SH-SY5Y (cell line): Measurements from ENCODE around the gene FMN2.
A peak's percentile ranks its signal among the peaks of the same experiment; 100 is the strongest.

ENCODE experiments used
- GATA2 ChIP-seq: IDR thresholded peaks from 2 replicates; pipeline ENCODE4 v1.6.1; 2011; ENCODE audit warnings: mild to moderate bottlenecking, low read depth, low read length
- GATA3 ChIP-seq: IDR thresholded peaks from 2 replicates; pipeline ENCODE4 v1.6.1; 2011; ENCODE audit warnings: low read depth, mild to moderate bottlenecking, low read length, moderate library complexity

The FMN2 gene

DNA sequence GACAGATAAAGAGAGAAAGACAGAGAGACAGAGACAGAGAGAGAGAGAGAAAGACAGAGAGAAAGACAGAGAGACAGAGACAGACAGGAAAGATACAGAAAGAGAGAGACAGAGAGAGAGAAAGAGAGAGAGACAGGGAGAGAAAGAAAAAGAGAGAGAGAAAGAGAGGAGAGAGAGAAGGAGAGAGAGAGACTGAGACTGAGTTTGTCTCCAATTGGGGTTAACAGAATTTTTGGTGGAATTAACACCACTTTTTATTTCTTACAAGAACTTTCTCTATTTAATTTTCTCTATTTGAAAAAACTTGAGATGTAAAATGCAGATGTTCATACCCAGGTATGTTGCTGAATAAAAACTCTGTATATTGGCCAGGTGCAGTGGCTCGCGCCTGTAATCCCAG, 56.6 kb downstream of the FMN2 start:
- TF ChIP-seq GATA2, result no peak

DNA sequence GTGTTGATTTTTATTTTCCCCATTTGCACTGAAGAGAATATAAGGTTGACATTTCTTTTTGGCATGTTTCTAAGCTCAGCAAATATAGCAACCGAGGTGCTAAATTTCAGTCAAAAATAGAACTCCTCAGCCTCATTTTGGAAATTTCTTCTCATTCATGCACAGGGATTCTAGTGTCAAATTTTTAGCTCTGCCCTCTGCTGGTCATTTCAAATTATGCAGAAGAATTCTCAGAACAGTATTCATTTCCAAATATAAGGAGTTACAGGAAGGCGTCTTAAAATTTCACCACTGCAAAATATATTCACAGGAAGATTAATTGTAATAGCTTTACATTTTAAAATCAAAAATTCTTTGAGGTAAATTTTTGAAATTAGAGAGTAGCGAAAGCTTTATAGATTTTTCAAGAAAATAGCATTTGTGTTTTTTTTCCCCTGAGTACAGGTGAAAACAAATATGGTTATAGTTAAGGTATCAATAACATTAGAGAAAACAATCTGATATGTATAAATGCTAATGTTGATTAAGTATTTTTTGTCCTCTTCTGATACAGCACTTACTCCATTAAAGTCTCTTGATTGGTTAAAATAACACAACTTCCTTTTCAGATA, 57.9 kb downstream of the FMN2 start:
- TF ChIP-seq GATA2, result no peak

- TF ChIP-seq GATA2 (peak; percentile 54; the same call in 1 of the 2 replicates), GATA3 (no peak)
Measured at GRCh38 chr1:240151136-240151735, 59.6 kb downstream of the FMN2 start.

DNA sequence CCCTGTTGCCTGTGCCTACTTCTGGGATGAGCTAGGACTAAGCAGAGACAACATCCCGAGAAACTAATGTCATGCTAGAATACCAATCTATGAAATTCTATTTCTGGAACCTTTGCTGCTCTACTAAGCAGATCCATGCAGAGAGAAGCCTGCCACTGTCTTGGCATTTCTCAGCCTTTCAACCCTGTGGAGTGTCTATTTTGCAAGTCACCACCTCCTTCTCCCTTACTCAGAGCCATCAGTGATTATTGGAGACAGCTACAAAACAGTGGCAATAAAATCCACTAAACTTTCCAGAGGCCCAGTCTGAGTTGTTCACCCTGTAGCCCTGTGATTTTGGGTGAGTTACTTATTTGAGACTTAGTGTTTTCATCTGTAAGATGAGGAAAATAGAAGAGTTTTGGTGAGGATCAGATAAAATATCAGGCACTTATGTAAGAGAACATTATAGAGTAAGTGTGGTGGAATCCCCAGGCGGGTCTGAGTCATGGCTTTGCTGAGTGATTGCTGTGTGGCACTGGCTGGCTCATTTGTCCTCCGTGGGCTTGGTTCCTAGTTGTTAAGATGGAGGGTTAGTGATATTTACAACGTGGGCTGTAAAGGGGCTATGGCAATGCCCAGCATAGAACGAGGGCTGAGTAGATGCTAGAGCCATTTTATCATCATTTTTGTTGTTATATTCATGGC, 61.1 kb downstream of the FMN2 start:
- TF ChIP-seq GATA3 (no peak), GATA2 (no peak)

GRCh38 chr1:240155605-240156004, 63.9 kb downstream of the FMN2 start:
- no peak for TF ChIP-seq GATA2
- no peak for TF ChIP-seq GATA3

DNA sequence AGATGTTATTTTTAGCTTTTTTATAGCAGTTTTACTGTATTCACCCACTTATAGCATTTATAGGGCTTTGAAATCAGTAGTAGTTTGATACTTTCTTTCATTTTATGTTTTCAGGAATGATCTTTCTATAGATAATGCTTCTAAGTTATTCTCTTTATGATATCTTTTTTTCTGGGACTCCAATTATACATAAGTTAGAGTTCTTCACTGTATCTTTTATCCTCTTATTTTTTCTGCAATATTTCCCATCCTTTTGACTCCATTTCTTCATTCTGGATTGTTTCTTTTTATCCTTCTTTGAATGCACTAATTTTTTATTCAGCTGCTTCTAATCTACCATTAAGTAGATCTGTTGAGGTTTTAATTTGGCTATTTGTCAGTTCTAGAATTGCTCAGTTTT, 73.1 kb downstream of the FMN2 start:
- TF ChIP-seq GATA2 (no peak), GATA3 (no peak)

GRCh38 chr1:240169188-240169587, 77.5 kb downstream of the FMN2 start:
- TF ChIP-seq GATA2, result no peak
- no peak for TF ChIP-seq GATA3

DNA sequence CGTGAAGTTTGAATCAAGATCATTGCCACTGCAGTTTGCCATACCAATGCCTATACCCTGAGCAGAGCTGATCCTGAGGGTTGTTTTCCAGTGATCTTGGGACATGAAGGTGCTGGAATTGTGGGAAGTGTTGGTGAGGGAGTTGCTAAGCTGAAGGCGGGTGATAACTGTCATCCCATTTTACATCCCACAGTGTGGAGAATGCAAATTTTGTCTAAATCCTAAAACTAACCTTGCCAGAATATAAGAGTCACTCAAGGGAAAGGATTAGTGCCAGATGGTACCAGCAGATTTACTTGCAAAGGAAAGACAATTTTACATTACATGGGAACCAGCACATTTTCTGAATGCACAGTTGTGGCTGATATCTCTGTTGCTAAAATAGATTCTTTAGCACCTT, 78.6 kb downstream of the FMN2 start:
- no peak for TF ChIP-seq GATA2
- no peak for TF ChIP-seq GATA3

DNA sequence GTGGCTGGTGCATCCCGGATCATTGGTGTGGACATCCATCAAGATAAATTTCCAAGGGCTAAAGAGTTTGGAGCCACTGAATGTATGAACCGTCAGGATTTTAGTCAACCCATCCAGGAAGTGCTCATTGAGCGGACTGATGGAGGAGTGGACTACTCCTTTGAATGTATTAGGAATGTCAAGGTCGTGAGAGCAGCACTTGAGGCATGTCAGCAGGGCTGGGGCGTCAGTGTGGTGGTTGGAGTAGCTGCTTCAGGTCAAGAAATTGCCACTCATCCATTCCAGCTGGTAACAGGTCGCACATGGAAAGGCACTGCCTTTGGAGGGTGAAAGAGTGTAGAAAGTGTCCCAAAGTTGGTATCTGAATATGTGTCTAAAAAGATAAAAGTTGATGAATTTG, 79.1 kb downstream of the FMN2 start:
- TF ChIP-seq GATA2 (no peak), GATA3 (no peak)

- TF ChIP-seq GATA2, result no peak
- TF ChIP-seq GATA3, result no peak
Measured at GRCh38 chr1:240171907-240172306, 80.2 kb downstream of the FMN2 start.

DNA sequence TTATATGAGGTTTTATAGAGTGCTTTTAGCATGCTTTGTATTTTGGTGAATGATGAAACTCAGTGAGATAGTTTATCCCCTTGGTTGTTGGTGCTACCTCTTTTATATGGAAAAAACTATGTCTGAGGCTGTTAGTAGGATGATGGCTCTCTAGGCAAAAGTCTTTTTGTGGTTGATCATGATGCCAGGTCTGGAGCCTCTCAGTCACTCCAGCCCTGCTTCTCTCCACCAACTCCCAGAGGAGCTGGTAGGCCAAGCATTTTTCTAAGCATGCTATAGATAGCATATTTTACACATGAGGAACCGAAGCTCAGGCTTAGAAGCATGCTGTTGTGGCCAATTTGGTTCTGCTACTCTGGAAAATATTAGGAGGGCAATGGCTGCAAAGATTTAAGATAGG, 82.2 kb downstream of the FMN2 start:
- TF ChIP-seq GATA2 (no peak), GATA3 (no peak)

GRCh38 chr1:240174734-240175133, 83.1 kb downstream of the FMN2 start:
- TF ChIP-seq GATA3 (no peak), GATA2 (no peak)

GRCh38 chr1:240178366-240178765, 86.7 kb downstream of the FMN2 start:
- TF ChIP-seq GATA3 (no peak), GATA2 (no peak)

- TF ChIP-seq GATA3, result no peak
- no peak; the same call in 1 of the 2 replicates for TF ChIP-seq GATA2
Measured at GRCh38 chr1:240188139-240188538, 96.5 kb downstream of the FMN2 start.

GRCh38 chr1:240189386-240189989, 97.8 kb downstream of the FMN2 start:
- TF ChIP-seq GATA2 (no peak), GATA3 (no peak)
